Measurements from ENCODE around the gene FAM171A2.

GRCh38 chr17:44351464-44351863 lies 12.2 kb downstream of the FAM171A2 start:
- TF ChIP-seq EZH2 (optimal IDR thresholded peaks at IDR 0.05; ENCODE audit: low read depth, low read length) (no peak), CTCF (IDR thresholded peaks at IDR 0.05; ENCODE audit: low read length) (no peak)
